ENCODE measurements around the gene RABGEF1. TPM values are rescaled to one million over a fixed set of nuclear protein-coding genes. Genes with fewer than 3 reads are reported as not detected.
A peak's percentile ranks its signal among the peaks of the same experiment; 100 is the strongest.

Gene RABGEF1
- 14.4 and 15.5 TPM in 2 replicates for total RNA-seq
- polyA plus RNA-seq: 11.0 and 11.6 TPM in 2 replicates
- polyA plus RNA-seq (2011; cell fraction: cytosol; rRNA removed): 11.4 and 14.6 TPM in 2 replicates
- 22.5 and 25.8 TPM in 2 replicates for polyA plus RNA-seq (2011; cell fraction: nucleus; rRNA removed)
- 12.6 and 14.2 TPM in 2 replicates for polyA plus RNA-seq (2012)
- polyA minus RNA-seq: 36.9 and 43.0 TPM in 2 replicates
- polyA minus RNA-seq (2011; cell fraction: cytosol; rRNA and poly(A)+ RNA removed): 14.2 TPM
- polyA minus RNA-seq (2011; cell fraction: nucleus; rRNA and poly(A)+ RNA removed): 12.0 and 17.1 TPM in 2 replicates
- percentile 67 among the genes with signal in this experiment for Bru-seq, nascent RNA
- BruChase-seq, experiment 1, labeled RNA remaining after a 6-hour chase: percentile 80 among the genes with signal in this experiment
- BruChase-seq, experiment 2, labeled RNA remaining after a 2-hour chase: percentile 76 among the genes with signal in this experiment
- long read RNA-seq, transcript RABGEF1-201 (9 exons, 3,733 nt): major isoform, 14 of 46 reads
- long read RNA-seq, partial matches to known transcripts: 2 of 46 reads
- long read RNA-seq, other reads (novel, unspliced or antisense): 28 of 46 reads

- Histone ChIP-seq H2AFZ (ENCODE audit: low read depth, low read length) (peak within 1 kb of the TSS; percentile 83), H3K27me3 (ENCODE audit: control insufficient read depth in 2 of 2, insufficient read depth in 2 of 2, low read length in 2 of 2) (no peaks in the 10 kb centered on the region), H3K9ac (replicated peaks; ENCODE audit: extremely low read depth, insufficient read depth, low read length) (peak within 1 kb of the TSS; percentile 87), H3K4me3 (replicated peaks in 1 of 3; ENCODE audit: insufficient read depth in 1 of 3, low read depth in 1 of 3, low read length in 3 of 3) (peak within 1 kb of the TSS; percentile 81 to 99 (median 82)), H3K9me3 (replicated peaks; ENCODE audit: control insufficient read depth, insufficient read depth, low read length) (no peaks in the 10 kb centered on the region), H3K27ac (ENCODE audit: insufficient read depth, low read depth, low read length) (peak within 1 kb of the TSS; percentile 83), H3K79me2 (ENCODE audit: control insufficient read depth, insufficient read depth, low read length) (peaks cover 44% of the 10 kb centered on the region), H3K4me2 (ENCODE audit: insufficient read depth, low read length) (peak within 1 kb of the TSS; percentile 91), H3K36me3 (ENCODE audit: control insufficient read depth in 2 of 2, extremely low read depth in 1 of 2, insufficient read depth in 2 of 2, low read length in 2 of 2) (no peaks in the 10 kb centered on the region), H3K9me1 (replicated peaks; ENCODE audit: control insufficient read depth, extremely low read depth, insufficient read depth, low read length) (no peaks in the 10 kb centered on the region), H4K20me1 (replicated peaks; ENCODE audit: control insufficient read depth, extremely low read depth, insufficient read depth, low read length) (no peaks in the 10 kb centered on the region), H3K4me1 (ENCODE audit: control insufficient read depth, extremely low read depth, insufficient read depth, low read length) (peaks cover 5% of the 10 kb centered on the region)
- FAIRE-seq (peak; percentile 82), DNase-seq (ENCODE audit: low read depth, low spot score) (peak; percentile 94)
- dilution Hi-C loops (cut with MboI; ENCODE audit: extremely low pct_ligation_motif_present, low sequenced_read_pairs) (no loop called here), intact Hi-C loops (cut with micrococcal nuclease) (loop anchor here (1.0 to 5.0 kb wide), 2 partner anchors 58 to 257 kb away; partner anchors contain the start of genes SBDS and TYW1)
- ChIA-PET CTCF (interaction anchor here (0.6 to 0.9 kb wide), 2 partner anchors 65 to 710 kb away, joined by 3 read pairs; no protein-coding TSS in a partner anchor), POLR2A (interaction anchor here (0.5 to 0.8 kb wide), 2 partner anchors 8 to 144 kb away, joined by 4 read pairs; no protein-coding TSS in a partner anchor)
- BruUV-seq (replicated peaks): no TSS peak
- TF ChIP-seq JUN (IDR thresholded peaks at IDR 0.05; ENCODE audit: borderline replicate concordance, insufficient read depth, insufficient read length, low read depth) (no peak), EZH2 (IDR thresholded peaks at IDR 0.05; ENCODE audit: borderline replicate concordance, low read depth, low read length, severe bottlenecking) (no peak), POLR2AphosphoS5 (IDR thresholded peaks at IDR 0.05; ENCODE audit: insufficient read depth, low read depth, low read length) (peak; percentile 86), POLR2A (IDR thresholded peaks at IDR 0.05; ENCODE audit: low read depth, low read length) (peak; percentile 64), MYC (IDR thresholded peaks at IDR 0.05; ENCODE audit: low read depth, low read length) (no peak)
Measured at GRCh38 chr7:66740302-66740979, at the start of gene RABGEF1. TSS of gene RABGEF1 (plus strand) at chr7:66740733. CDS start at chr7:66771900, 31,167 bp downstream.

Data from endothelial cell of umbilical vein (primary cell).